ENCODE data around the gene HS2ST1.

The HS2ST1 gene

DNA sequence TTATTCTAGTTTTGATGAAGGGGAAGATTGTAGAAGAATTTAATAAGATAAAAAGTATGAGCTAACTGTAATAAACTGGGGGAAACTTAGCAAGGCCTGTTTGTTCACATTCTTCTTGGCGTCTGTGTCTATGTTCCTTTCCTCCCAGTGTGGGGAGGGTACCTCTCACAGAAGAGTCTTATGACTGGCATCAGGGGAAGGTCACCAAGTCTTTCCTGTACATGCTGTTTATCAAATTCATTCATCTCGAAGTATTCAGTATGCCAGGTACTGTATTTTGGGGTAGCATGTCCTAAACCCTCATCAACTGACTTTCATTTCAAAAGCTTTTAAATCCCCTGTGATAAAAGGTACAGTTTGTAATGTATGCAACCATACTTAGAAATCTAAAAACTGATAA is 78.4 kb downstream of the HS2ST1 start:
- Histone ChIP-seq H3K4me2 (ENCODE audit: low read length) (no peak overlapping the region), H2AFZ (no peak overlapping the region), H3K4me3 (ENCODE audit: low read depth, low read length) (no peak overlapping the region), H3K79me2 (no peaks in the 10 kb centered on the region), H3K9me3 (ENCODE audit: control insufficient read depth, low read length) (no peaks in the 10 kb centered on the region), H3K27me3 (ENCODE audit: control insufficient read depth, insufficient read depth, low read length) (no peaks in the 10 kb centered on the region), H3K9ac (no peak overlapping the region), H3K36me3 (ENCODE audit: control insufficient read depth, insufficient read depth, low read length) (no peaks in the 10 kb centered on the region), H3K4me1 (no peaks in the 10 kb centered on the region), H3K27ac (no peak overlapping the region)
- TF ChIP-seq, protein P1, sequence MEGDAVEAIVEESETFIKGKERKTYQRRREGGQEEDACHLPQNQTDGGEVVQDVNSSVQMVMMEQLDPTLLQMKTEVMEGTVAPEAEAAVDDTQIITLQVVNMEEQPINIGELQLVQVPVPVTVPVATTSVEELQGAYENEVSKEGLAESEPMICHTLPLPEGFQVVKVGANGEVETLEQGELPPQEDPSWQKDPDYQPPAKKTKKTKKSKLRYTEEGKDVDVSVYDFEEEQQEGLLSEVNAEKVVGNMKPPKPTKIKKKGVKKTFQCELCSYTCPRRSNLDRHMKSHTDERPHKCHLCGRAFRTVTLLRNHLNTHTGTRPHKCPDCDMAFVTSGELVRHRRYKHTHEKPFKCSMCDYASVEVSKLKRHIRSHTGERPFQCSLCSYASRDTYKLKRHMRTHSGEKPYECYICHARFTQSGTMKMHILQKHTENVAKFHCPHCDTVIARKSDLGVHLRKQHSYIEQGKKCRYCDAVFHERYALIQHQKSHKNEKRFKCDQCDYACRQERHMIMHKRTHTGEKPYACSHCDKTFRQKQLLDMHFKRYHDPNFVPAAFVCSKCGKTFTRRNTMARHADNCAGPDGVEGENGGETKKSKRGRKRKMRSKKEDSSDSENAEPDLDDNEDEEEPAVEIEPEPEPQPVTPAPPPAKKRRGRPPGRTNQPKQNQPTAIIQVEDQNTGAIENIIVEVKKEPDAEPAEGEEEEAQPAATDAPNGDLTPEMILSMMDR (IDR thresholded peaks at IDR 0.05) = no peak

DNA sequence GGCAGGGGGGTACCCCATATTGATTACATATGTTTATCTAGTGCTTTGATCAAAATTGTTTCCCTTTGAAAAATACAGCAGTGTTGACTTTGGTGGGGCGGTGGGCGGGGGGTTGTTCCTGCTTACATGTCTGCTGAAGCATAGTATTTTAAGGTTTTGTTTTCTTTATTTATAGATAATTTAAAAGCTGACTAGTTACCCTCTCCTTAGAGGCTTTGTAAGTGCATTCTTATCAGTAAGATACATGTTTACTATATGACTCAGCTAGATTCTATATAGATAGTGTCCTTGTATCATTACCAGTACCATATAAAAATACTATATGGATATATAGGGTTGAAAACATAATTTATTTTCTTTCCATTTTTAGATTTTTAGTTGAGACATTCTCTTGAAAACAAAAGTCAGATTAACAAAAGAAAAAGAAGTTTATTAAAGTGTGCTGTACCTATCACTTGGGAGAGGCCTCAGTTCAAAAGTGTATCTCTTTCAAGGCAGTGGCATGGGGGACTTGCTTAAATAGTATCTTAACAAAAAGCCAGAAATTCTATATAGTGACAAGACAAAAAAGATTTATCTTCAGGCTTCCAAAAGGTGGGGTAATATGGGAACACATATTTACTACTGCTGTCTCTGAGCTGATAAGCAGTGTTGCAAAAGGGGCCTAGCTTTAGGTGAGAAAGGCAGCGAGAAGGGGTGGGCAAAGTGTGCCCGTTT is 79.0 kb downstream of the HS2ST1 start:
- Histone ChIP-seq H3K4me1 (no peaks in the 10 kb centered on the region), H3K27ac (no peak overlapping the region), H3K27me3 (ENCODE audit: control insufficient read depth, insufficient read depth, low read length) (no peaks in the 10 kb centered on the region), H3K4me2 (ENCODE audit: low read length) (no peak overlapping the region), H3K4me3 (ENCODE audit: low read depth, low read length) (no peak overlapping the region), H3K79me2 (no peaks in the 10 kb centered on the region), H3K36me3 (ENCODE audit: control insufficient read depth, insufficient read depth, low read length) (no peaks in the 10 kb centered on the region), H3K9ac (no peak overlapping the region), H3K9me3 (ENCODE audit: control insufficient read depth, low read length) (no peaks in the 10 kb centered on the region), H2AFZ (no peak overlapping the region)
- TF ChIP-seq, protein P1 (IDR thresholded peaks at IDR 0.05) = no peak

DNA sequence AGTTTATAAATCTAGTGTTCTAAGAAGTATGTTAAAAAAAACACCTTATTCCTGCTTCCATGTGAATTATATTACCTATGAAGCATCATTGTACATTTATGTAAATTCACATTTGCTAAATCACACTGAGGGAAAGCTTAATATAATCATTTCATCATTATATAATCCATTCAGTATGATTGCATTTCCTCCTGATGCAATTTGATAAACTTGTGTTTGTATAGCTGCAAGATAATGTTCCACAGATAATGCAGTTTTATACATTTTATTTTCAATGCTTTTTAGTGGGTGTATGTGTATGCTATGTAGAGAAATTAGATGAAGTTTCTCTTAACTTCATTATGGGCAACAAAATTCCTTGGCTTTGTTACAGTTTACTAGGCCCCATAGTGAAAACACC is 79.6 kb downstream of the HS2ST1 start:
- Histone ChIP-seq H3K9me3 (ENCODE audit: control insufficient read depth, low read length) (no peaks in the 10 kb centered on the region), H3K27me3 (ENCODE audit: control insufficient read depth, insufficient read depth, low read length) (no peaks in the 10 kb centered on the region), H3K36me3 (ENCODE audit: control insufficient read depth, insufficient read depth, low read length) (no peaks in the 10 kb centered on the region), H3K4me1 (no peaks in the 10 kb centered on the region), H2AFZ (no peak overlapping the region), H3K9ac (no peak overlapping the region), H3K4me2 (ENCODE audit: low read length) (no peak overlapping the region), H3K79me2 (no peaks in the 10 kb centered on the region), H3K4me3 (ENCODE audit: low read depth, low read length) (no peak overlapping the region), H3K27ac (no peak overlapping the region)
- TF ChIP-seq, protein P1 (IDR thresholded peaks at IDR 0.05) = no peak

DNA sequence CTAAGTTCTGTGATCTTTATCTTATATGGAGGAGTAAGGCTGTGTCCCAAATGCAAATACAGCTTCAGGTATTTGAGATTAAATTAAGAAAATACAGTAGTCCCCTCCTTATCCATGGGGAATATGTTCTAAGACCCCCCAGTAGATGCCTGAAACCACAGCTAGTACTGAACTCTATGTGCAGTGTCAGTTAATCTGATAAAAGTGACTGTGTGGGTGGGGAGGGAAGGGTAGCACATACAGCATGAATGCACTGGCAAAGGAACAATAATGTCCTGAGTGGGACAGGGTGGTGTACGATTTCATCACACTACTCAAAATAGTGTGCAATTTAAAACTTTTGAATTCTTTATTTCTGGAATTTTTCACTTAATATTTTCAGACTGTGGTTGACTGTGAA is 83.1 kb downstream of the HS2ST1 start:
- Histone ChIP-seq H3K36me3 (ENCODE audit: control insufficient read depth, insufficient read depth, low read length) (no peaks in the 10 kb centered on the region), H3K4me1 (no peaks in the 10 kb centered on the region), H3K79me2 (no peaks in the 10 kb centered on the region), H2AFZ (no peak overlapping the region), H3K4me3 (ENCODE audit: low read depth, low read length) (no peak overlapping the region), H3K27ac (no peak overlapping the region), H3K9me3 (ENCODE audit: control insufficient read depth, low read length) (no peaks in the 10 kb centered on the region), H3K9ac (no peak overlapping the region), H3K4me2 (ENCODE audit: low read length) (no peak overlapping the region), H3K27me3 (ENCODE audit: control insufficient read depth, insufficient read depth, low read length) (no peaks in the 10 kb centered on the region)
- TF ChIP-seq, protein P1 (IDR thresholded peaks at IDR 0.05) = no peak

DNA sequence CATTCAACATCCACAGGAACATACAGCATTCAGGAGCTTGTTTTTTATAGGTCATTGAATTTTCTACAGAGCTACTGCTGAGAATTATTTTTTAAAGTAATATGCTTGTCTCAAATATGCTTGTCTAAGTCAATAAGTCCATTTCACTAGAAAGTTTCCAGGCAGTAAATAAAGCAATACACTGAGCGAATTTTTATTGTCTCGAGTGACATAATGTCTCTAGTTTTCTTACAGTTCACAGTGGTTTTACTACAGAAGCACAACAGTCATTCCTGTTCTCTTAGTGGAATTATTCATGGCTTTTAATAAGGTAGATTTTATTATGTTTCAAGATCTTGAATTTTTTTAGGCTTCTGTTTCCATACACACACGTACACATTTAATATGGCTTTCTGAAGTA is 83.8 kb downstream of the HS2ST1 start:
- TF ChIP-seq, protein P1 (IDR thresholded peaks at IDR 0.05) = no peak
- Histone ChIP-seq H3K27ac (no peak overlapping the region), H3K4me1 (no peaks in the 10 kb centered on the region), H2AFZ (no peak overlapping the region), H3K27me3 (ENCODE audit: control insufficient read depth, insufficient read depth, low read length) (no peaks in the 10 kb centered on the region), H3K4me3 (ENCODE audit: low read depth, low read length) (no peak overlapping the region), H3K9ac (no peak overlapping the region), H3K9me3 (ENCODE audit: control insufficient read depth, low read length) (no peaks in the 10 kb centered on the region), H3K36me3 (ENCODE audit: control insufficient read depth, insufficient read depth, low read length) (no peaks in the 10 kb centered on the region), H3K4me2 (ENCODE audit: low read length) (no peak overlapping the region), H3K79me2 (no peaks in the 10 kb centered on the region)
